ENCODE measurements around the gene FAM3A. TPM values are rescaled to one million over a fixed set of nuclear protein-coding genes. Genes with fewer than 3 reads are reported as not detected.
"Not testable (repeated sequence)": the region's sequence is repeated elsewhere in the genome, so short reads cannot be mapped to it uniquely, and the experiment has no call there.

The FAM3A gene
- total and polyA plus RNA-seq, 2 of the 8 experiments (the other 6 are each of a cell fraction or from before 2014, with no cell fraction given), result 16.2 to 18.6 TPM

GRCh38 chrX:154496591-154497137 lies 19.4 kb downstream of the FAM3A start:
- H3K4ac ChIP-seq (replicated peaks; ENCODE audit: insufficient read length, low read depth, low read length); H3K4me2 ChIP-seq (ENCODE audit: insufficient read depth in 1 of 2, low read depth in 2 of 2, low read length in 2 of 2); H3K79me1 ChIP-seq (ENCODE audit: low read depth, low read length); H2BK120ac ChIP-seq (replicated peaks; ENCODE audit: low read depth, low read length); H3K18ac ChIP-seq (ENCODE audit: extremely low read depth, low read length); H3K56ac ChIP-seq (replicated peaks; ENCODE audit: insufficient read length, low read depth, low read length); H3K36me3 ChIP-seq (ENCODE audit: control insufficient read depth in 2 of 4, insufficient read depth in 4 of 4, low read length in 3 of 4); H3K9me3 ChIP-seq (ENCODE audit: insufficient read depth in 2 of 2, low read depth in 1 of 2, low read length in 1 of 2); H3K14ac ChIP-seq (ENCODE audit: insufficient read length); H2BK15ac ChIP-seq (ENCODE audit: low read length); H3K27ac ChIP-seq (ENCODE audit: low read depth, low read length); H3K23ac ChIP-seq (ENCODE audit: insufficient read length); H4K91ac ChIP-seq (replicated peaks; ENCODE audit: insufficient read length, low read length); H2BK20ac ChIP-seq (ENCODE audit: low read length); FAIRE-seq; POLR2A ChIA-PET (ENCODE audit: partially characterized antibody); H2AFZ ChIP-seq (ENCODE audit: low read length); H3K23me2 ChIP-seq (ENCODE audit: low read depth, low read length); H3K79me2 ChIP-seq (ENCODE audit: control insufficient read depth in 1 of 2, insufficient read depth in 2 of 2, low read length in 2 of 2); H3K27me3 ChIP-seq (replicated peaks in 1 of 4; ENCODE audit: control insufficient read depth in 3 of 4, extremely low read depth in 1 of 4, insufficient read depth in 3 of 4, low read length in 3 of 4); H2BK12ac ChIP-seq (ENCODE audit: low read depth, low read length); H4K5ac ChIP-seq (ENCODE audit: insufficient read length, low read depth, low read length); H2BK5ac ChIP-seq (ENCODE audit: low read depth, low read length); H2AK5ac ChIP-seq (ENCODE audit: low read depth, low read length); CTCF ChIA-PET (ENCODE audit: partially characterized antibody); H4K8ac ChIP-seq (ENCODE audit: extremely low read depth, insufficient read depth, low read length); H4K20me1 ChIP-seq (replicated peaks in 1 of 2; ENCODE audit: control insufficient read depth in 1 of 2, insufficient read depth in 2 of 2, low read length in 2 of 2); H3K4me3 ChIP-seq (ENCODE audit: extremely low read depth in 1 of 4, insufficient read depth in 2 of 4, low read depth in 3 of 4, low read length in 4 of 4); H3K4me1 ChIP-seq (replicated peaks in 1 of 4; ENCODE audit: control insufficient read depth in 3 of 4, insufficient read depth in 4 of 4, low read length in 3 of 4); DNase-seq (ENCODE audit: low read depth in 1 of 2, low spot score in 2 of 2); H3K9ac ChIP-seq (replicated peaks in 1 of 4; ENCODE audit: extremely low read depth in 1 of 4, low read depth in 3 of 4, low read length in 3 of 4): not testable (repeated sequence)
- 81% methylated on average over 3 of the region's 4 CpGs; no CpG with 5 or more reads in 1 of the 2 experiments for WGBS, 2 experiments (ENCODE audit: extremely low coverage in 1 of 2, insufficient coverage in 1 of 2, insufficient read length in 1 of 2, insufficient replicate concordance in 2 of 2, low coverage in 1 of 2, low lambda C conversion rate in 2 of 2, missing lambda C conversion rate in 1 of 2)

Data from H1 (cell line).